Ectodermal cell (in vitro differentiated cells): ENCODE data around the gene GALNT7.

Source experiments
- H3K27ac ChIP-seq: 2 replicates; pipeline ENCODE4 v1.7.0; 2013; ENCODE audit warnings: mild to moderate bottlenecking, low read depth, low read length; ENCODE audit not compliant: insufficient read depth, poor library complexity, severe bottlenecking
- H3K27me3 ChIP-seq: 2 replicates; pipeline ENCODE4 v1.7.0; 2013; ENCODE audit warnings: mild to moderate bottlenecking, low read length; ENCODE audit not compliant: insufficient read depth, control insufficient read depth, poor library complexity, severe bottlenecking
- H3K36me3 ChIP-seq: one replicate; pipeline ENCODE4 v1.7.0; 2013; ENCODE audit warnings: low read length; ENCODE audit not compliant: control insufficient read depth, insufficient read depth
- H3K4me1 ChIP-seq: one replicate; pipeline ENCODE4 v1.7.0; 2013; ENCODE audit warnings: low read length; ENCODE audit not compliant: control insufficient read depth, insufficient read depth
- H3K4me3 ChIP-seq: 2 replicates; pipeline ENCODE4 v1.7.0; 2013; ENCODE audit warnings: low read depth, low read length, control low read depth; ENCODE audit not compliant: insufficient read depth
- H3K9me3 ChIP-seq: 2 replicates; pipeline ENCODE4 v1.7.0; 2013; ENCODE audit warnings: mild to moderate bottlenecking, low read length, moderate library complexity; ENCODE audit not compliant: control insufficient read depth
- WGBS, 2 experiments: methylation state at CpG; one replicate each; pipeline ENCODE4 v1.1.7; 2013; ENCODE audit warnings: missing lambda C conversion rate in 2 of 2; 5-methylcytosine and 5-hydroxymethylcytosine counted together

Gene GALNT7

GRCh38 chr4:173135241-173135847, 33.3 kb upstream of the GALNT7 start:
- H3K4me1 ChIP-seq = no peaks in the 10 kb centered on the region
- no peaks in the 10 kb centered on the region for H3K27me3 ChIP-seq
- no peak overlapping the region for H3K27ac ChIP-seq
- no peaks in the 10 kb centered on the region for H3K9me3 ChIP-seq
- WGBS, 2 experiments = 87 to 91% methylated on average over 3 of the region's 3 CpGs
- no peak overlapping the region for H3K4me3 ChIP-seq
- no peaks in the 10 kb centered on the region for H3K36me3 ChIP-seq

DNA sequence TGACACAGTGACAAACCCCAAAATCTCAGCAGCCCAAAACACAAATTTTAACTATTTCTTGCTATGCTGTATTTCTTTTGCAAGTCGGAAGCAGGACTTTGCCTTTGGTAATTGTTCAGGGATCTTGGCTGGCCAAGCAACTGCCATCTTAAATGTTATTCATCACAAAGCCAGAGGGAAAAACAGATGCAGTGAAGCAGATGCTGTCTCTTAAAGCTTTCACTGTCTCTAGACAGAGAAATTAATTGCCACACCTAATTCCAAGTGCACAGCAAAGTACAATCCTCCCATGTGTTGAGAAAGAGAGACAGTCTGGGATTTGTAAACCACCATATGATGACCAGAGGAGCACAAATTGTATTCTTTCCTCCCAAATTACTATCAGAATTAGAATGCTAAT, 30.0 kb upstream of the GALNT7 start:
- Histone ChIP-seq H3K9me3 (no peaks in the 10 kb centered on the region), H3K36me3 (no peaks in the 10 kb centered on the region), H3K27me3 (no peaks in the 10 kb centered on the region), H3K4me1 (no peaks in the 10 kb centered on the region), H3K27ac (no peak overlapping the region), H3K4me3 (no peak overlapping the region)
- 80 to 84% methylated on average over 1 of the region's 1 CpG for WGBS, 2 experiments

- H3K27ac ChIP-seq = no peak overlapping the region
- no peak overlapping the region for H3K4me3 ChIP-seq
- 33 to 100% methylated on average over 1 to 2 of the region's 2 CpGs for WGBS, 2 experiments
- no peaks in the 10 kb centered on the region for H3K4me1 ChIP-seq
- no peaks in the 10 kb centered on the region for H3K27me3 ChIP-seq
- H3K36me3 ChIP-seq = no peaks in the 10 kb centered on the region
- no peaks in the 10 kb centered on the region for H3K9me3 ChIP-seq
These were observed 29.1 kb upstream of the GALNT7 start for GRCh38 chr4:173139561-173139960.

DNA sequence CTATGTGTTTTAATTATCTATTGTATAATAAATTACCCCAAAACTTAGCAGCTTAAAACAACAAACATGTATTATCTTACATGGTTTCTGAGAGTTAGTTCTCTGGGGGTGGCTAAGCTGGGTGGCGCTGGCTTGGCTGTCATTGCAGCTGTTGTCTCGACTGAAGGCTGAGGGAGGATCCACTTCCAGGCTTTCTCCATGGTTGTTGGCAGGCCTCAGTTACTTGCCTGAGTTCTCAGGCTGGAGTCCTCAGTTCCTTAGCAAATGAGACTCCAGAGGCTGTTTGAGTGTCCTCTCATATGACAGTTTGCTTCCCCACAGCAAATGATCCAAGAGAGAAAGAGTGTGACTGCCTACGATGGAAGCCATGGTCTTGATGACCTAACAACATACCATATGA, 23.5 kb upstream of the GALNT7 start:
- 93 to 98% methylated on average over 3 of the region's 3 CpGs for WGBS, 2 experiments
- no peaks in the 10 kb centered on the region for H3K36me3 ChIP-seq
- no peaks in the 10 kb centered on the region for H3K4me1 ChIP-seq
- no peaks in the 10 kb centered on the region for H3K27me3 ChIP-seq
- no peaks in the 10 kb centered on the region for H3K9me3 ChIP-seq
- no peak overlapping the region for H3K4me3 ChIP-seq
- no peak overlapping the region for H3K27ac ChIP-seq

DNA sequence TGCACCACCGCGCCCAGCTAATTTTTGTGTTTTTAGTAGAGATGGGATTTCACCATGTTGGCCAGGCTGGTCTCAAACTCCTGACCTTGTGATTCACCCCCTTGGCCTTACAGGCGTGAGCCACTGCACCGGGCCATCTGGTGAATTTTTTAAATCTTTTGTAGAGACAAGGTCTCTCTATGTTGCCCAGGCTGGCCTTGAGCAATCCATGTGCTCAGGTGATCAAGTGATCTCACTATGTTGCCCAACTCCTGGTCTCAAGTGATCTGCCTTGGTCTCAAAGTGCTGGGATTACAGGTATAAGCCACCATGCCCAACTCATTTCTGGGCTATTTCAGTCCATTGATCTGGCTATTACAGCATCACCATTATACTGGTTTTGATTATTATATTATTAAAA, 22.2 kb upstream of the GALNT7 start:
- H3K4me1 ChIP-seq = no peaks in the 10 kb centered on the region
- H3K36me3 ChIP-seq = no peaks in the 10 kb centered on the region
- H3K9me3 ChIP-seq = no peaks in the 10 kb centered on the region
- H3K27me3 ChIP-seq = no peaks in the 10 kb centered on the region
- WGBS, 2 experiments = 91 to 92% methylated on average over 4 of the region's 4 CpGs
- H3K27ac ChIP-seq = no peak overlapping the region
- H3K4me3 ChIP-seq = no peak overlapping the region

GRCh38 chr4:173151496-173151895, 17.1 kb upstream of the GALNT7 start:
- no peaks in the 10 kb centered on the region for H3K27me3 ChIP-seq
- no peak overlapping the region for H3K27ac ChIP-seq
- H3K36me3 ChIP-seq = no peaks in the 10 kb centered on the region
- H3K4me1 ChIP-seq = no peaks in the 10 kb centered on the region
- no peak overlapping the region for H3K4me3 ChIP-seq
- 86 to 89% methylated on average over 2 of the region's 2 CpGs for WGBS, 2 experiments
- no peaks in the 10 kb centered on the region for H3K9me3 ChIP-seq

- H3K36me3 ChIP-seq = no peaks in the 10 kb centered on the region
- no peaks in the 10 kb centered on the region for H3K27me3 ChIP-seq
- H3K9me3 ChIP-seq = no peaks in the 10 kb centered on the region
- H3K4me3 ChIP-seq = no peak overlapping the region
- no peak overlapping the region for H3K27ac ChIP-seq
- 85 to 94% methylated on average over 4 to 6 of the region's 6 CpGs for WGBS, 2 experiments
- no peaks in the 10 kb centered on the region for H3K4me1 ChIP-seq
These were observed 16.5 kb upstream of the GALNT7 start for GRCh38 chr4:173152104-173152503.

- WGBS, 2 experiments = 100% methylated on average over 2 of the region's 2 CpGs; no CpG with 5 or more reads in 1 of the 2 experiments
- H3K9me3 ChIP-seq = no peaks in the 10 kb centered on the region
- no peak overlapping the region for H3K4me3 ChIP-seq
- no peaks in the 10 kb centered on the region for H3K27me3 ChIP-seq
- no peaks in the 10 kb centered on the region for H3K4me1 ChIP-seq
- no peaks in the 10 kb centered on the region for H3K36me3 ChIP-seq
- no peak overlapping the region for H3K27ac ChIP-seq
These were observed 15.2 kb upstream of the GALNT7 start for GRCh38 chr4:173153445-173153844.

DNA sequence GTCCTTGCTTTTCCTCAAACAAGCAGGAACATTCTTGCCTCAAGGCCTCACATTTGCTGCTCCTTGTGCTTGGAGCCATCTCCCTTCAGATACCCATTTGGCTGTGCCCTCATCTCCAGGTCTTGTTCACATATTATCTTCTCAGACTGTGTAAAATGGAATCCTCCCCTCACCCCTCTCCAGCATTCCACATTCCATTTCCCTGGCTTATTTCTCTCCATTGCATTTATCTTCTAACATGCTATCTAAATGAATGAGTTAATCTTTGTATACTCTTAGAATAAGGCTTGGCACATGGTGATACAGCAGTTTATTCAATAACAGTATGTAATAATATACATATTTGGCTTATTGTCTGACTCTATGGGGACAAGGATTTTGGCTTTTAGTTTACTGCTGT, 8.8 kb upstream of the GALNT7 start:
- no peak overlapping the region for H3K27ac ChIP-seq
- no peaks in the 10 kb centered on the region for H3K27me3 ChIP-seq
- H3K4me1 ChIP-seq = no peaks in the 10 kb centered on the region
- H3K9me3 ChIP-seq = no peaks in the 10 kb centered on the region
- H3K36me3 ChIP-seq = no peaks in the 10 kb centered on the region
- H3K4me3 ChIP-seq = no peak overlapping the region

- no peaks in the 10 kb centered on the region for H3K36me3 ChIP-seq
- H3K27ac ChIP-seq = no peak overlapping the region
- H3K27me3 ChIP-seq = no peaks in the 10 kb centered on the region
- no peaks in the 10 kb centered on the region for H3K4me1 ChIP-seq
- no peaks in the 10 kb centered on the region for H3K9me3 ChIP-seq
- 91 to 96% methylated on average over 2 of the region's 2 CpGs for WGBS, 2 experiments
- H3K4me3 ChIP-seq = no peak overlapping the region
These were observed 7.7 kb upstream of the GALNT7 start for GRCh38 chr4:173160871-173161270.

DNA sequence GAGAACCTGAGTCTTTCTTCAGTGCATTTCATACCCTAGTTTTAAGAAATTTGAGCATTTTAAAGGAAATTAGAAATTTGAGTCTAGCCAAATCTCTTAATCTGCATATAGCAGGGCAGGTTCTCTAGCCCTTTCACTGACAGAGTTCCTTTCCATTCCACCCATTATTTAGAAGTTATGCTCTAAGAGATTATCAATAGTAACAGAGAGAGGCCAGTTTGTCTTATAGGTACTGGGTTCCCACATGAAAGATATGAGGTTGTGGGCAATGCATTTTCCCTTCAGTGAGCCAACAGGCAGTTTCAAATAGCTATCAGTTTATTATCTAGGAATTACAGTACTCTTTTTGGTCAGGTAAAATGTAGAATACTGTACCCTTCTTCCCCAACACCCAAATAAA, 7.3 kb upstream of the GALNT7 start:
- H3K4me3 ChIP-seq = no peak overlapping the region
- H3K9me3 ChIP-seq = no peaks in the 10 kb centered on the region
- H3K4me1 ChIP-seq = no peaks in the 10 kb centered on the region
- no peaks in the 10 kb centered on the region for H3K36me3 ChIP-seq
- H3K27ac ChIP-seq = no peak overlapping the region
- H3K27me3 ChIP-seq = no peaks in the 10 kb centered on the region
